Iris pigment epithelial cell (primary cell): ENCODE results near the gene ZCCHC10.
A peak's percentile ranks its signal among the peaks of the same experiment; 100 is the strongest.
"Not testable (repeated sequence)": the region's sequence is repeated elsewhere in the genome, so short reads cannot be mapped to it uniquely, and the experiment has no call there.

ENCODE experiments used
- DNase-seq: peaks from one replicate; pipeline ENCODE4 v3.0.0-alpha.2; 2011; ENCODE audit warnings: low read depth

ZCCHC10 gene

GRCh38 chr5:132979367-132979940 lies 46.9 kb downstream of the ZCCHC10 start:
- peak; percentile 66 for DNase-seq

GRCh38 chr5:132976852-132977251 lies 49.5 kb downstream of the ZCCHC10 start:
- DNase-seq: no peak

GRCh38 chr5:132972436-132972828 lies 53.9 kb downstream of the ZCCHC10 start:
- not testable (repeated sequence) for DNase-seq

GRCh38 chr5:132971483-132972435 lies 54.6 kb downstream of the ZCCHC10 start:
- DNase-seq: peak; percentile 17

- DNase-seq: no peak
Measured at GRCh38 chr5:132965120-132965519, 61.2 kb downstream of the ZCCHC10 start.

- DNase-seq: peak; percentile 96
Measured at GRCh38 chr5:132963171-132964104, 62.9 kb downstream of the ZCCHC10 start, which contains the start of gene AFF4. AFF4 (minus strand) TSS chr5:132963634; CDS start chr5:132937189, 26,445 bp downstream.

- DNase-seq: peak; percentile 77
Measured at GRCh38 chr5:132962429-132963021, 63.8 kb downstream of the ZCCHC10 start.

- peak; percentile 77 for DNase-seq
Measured at GRCh38 chr5:132961887-132962286, 64.5 kb downstream of the ZCCHC10 start.

GRCh38 chr5:132961123-132961815 lies 65.1 kb downstream of the ZCCHC10 start:
- DNase-seq: peak; percentile 10

GRCh38 chr5:132956166-132956799 lies 70.1 kb downstream of the ZCCHC10 start:
- not testable (repeated sequence) for DNase-seq

- peak; percentile 14 for DNase-seq
Measured at GRCh38 chr5:132953710-132954109, 72.6 kb downstream of the ZCCHC10 start.

- DNase-seq: no peak
Measured at GRCh38 chr5:132952829-132953228, 73.5 kb downstream of the ZCCHC10 start.

- no peak for DNase-seq
Measured at GRCh38 chr5:132951897-132952296, 74.5 kb downstream of the ZCCHC10 start.

GRCh38 chr5:132949136-132949535 lies 77.2 kb downstream of the ZCCHC10 start:
- DNase-seq: no peak

GRCh38 chr5:132947671-132948070 lies 78.7 kb downstream of the ZCCHC10 start:
- DNase-seq: peak; percentile 57
